Choroid plexus epithelial cell (primary cell): ENCODE results near the gene CSF2RB.
A peak's percentile ranks its signal among the peaks of the same experiment; 100 is the strongest.

Experiments
- DNase-seq: peaks from one replicate; pipeline ENCODE4 v3.0.0-alpha.2; 2010; ENCODE audit warnings: low read depth
- H3K4me3 ChIP-seq: 2 replicates; pipeline ENCODE4 v1.5.1; 2011; ENCODE audit warnings: low read depth, mild to moderate bottlenecking, control low read depth, low read length, moderate library complexity
- CTCF ChIP-seq: conservative IDR thresholded peaks from 2 replicates; pipeline ENCODE4 v1.5.1; 2011; ENCODE audit warnings: low read depth, mild to moderate bottlenecking, control low read depth, inconsistent platforms, low read length, moderate library complexity

Gene CSF2RB

DNA sequence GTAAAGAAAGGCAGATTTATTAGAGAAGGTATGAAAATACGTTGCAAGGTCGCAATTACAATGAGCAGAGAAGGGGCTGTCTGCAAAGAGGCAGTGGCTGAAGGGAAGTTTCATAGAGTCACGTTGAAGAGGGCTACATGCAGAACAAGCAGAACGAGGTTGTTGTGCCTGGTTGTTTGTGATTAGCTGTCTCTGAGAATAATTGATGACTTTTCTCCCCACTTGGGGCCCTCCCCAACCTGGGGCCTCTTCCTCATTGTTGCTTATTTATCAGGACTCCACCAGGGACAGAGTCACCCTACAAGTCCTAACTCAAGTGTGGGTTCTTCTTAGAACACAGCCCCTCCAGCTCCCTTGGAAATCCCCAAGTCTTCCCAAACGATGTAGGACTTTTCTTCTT is 29.1 kb downstream of the CSF2RB start:
- no peak for DNase-seq
- no peak for TF ChIP-seq CTCF
- no peak overlapping the region for H3K4me3 ChIP-seq

DNA sequence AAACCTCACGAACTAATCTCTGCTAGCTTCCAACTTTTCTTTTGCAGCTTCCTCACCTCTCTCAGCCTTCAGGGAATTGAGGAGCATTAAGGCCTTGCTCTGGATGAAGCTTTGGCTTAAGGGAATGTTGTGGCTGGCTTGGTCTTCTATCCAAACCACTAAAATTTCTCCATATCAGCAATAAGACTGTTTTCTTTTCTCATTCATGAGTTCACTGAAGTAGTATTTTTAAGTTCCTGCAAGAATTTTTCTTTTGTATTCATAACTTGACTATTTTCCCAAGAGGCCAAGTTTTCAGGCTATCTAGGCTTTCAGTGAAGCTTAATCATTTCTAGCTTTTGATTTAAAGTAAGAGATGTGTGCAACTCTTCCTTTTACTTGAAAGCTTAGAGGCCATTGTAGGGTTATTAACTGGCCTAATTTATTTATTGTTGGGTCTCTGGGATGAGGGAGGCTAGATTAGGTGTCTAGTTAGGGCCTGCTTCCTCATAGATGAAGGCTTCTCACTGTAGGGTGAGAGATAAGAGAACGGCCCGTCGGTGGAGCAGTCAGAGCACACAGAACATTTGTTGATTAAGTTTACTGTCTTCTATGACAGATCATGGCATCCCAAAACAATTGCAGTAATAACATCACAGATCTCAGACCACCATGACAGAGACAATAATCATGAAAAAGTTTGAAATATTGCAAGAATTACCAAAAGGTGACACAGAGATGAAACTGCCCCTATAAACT is 33.2 kb downstream of the CSF2RB start:
- peak; percentile 28 for DNase-seq
- peak; percentile 39 for TF ChIP-seq CTCF
- H3K4me3 ChIP-seq: no peak overlapping the region

- DNase-seq: no peak
- no peak overlapping the region for H3K4me3 ChIP-seq
- no peak for TF ChIP-seq CTCF
These were observed 35.1 kb downstream of the CSF2RB start for GRCh38 chr22:36948273-36949225.

DNA sequence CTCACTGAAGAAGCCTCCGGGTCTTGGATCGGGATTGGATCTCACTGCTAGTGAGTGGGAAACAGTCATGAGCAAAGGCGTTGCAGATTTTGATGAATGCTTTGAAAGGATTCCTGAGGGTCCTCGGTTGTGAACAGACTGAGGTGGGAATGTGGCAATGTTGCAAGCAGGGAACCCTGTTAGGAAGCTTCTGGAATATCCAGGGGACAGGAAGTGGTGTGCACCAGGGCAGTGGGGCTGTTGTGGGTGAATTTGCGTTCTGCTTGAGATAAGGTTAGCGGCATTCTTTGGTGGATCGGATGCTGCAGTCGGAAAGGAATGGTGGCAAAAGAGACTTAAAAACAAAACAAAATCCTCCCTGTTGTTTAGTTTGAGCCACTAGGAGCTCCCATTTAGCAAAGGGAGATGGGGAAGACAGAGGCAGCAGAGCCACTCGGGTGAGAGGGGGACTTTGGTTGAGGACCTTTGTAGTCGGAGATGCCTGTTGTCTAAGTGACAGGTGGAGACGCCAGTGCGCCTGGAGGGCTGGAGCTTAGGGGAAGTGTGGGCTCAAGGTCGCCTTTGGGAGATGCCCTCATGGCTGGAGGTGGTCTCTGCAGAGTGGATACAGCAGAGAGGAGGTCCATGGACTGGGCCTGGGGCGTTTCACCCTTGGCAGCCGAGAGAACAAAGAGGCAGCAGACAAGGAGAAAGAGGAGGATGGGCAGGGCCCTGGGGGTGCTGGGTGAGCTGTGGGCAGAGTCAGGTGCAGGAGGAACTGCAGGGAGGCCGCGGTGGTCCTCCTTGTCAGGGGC is 37.6 kb downstream of the CSF2RB start:
- no peak for TF ChIP-seq CTCF
- no peak overlapping the region for H3K4me3 ChIP-seq
- DNase-seq: no peak

- no peak for DNase-seq
- no peak for TF ChIP-seq CTCF
- H3K4me3 ChIP-seq: no peak overlapping the region
These were observed 38.3 kb downstream of the CSF2RB start for GRCh38 chr22:36951746-36952145.

DNA sequence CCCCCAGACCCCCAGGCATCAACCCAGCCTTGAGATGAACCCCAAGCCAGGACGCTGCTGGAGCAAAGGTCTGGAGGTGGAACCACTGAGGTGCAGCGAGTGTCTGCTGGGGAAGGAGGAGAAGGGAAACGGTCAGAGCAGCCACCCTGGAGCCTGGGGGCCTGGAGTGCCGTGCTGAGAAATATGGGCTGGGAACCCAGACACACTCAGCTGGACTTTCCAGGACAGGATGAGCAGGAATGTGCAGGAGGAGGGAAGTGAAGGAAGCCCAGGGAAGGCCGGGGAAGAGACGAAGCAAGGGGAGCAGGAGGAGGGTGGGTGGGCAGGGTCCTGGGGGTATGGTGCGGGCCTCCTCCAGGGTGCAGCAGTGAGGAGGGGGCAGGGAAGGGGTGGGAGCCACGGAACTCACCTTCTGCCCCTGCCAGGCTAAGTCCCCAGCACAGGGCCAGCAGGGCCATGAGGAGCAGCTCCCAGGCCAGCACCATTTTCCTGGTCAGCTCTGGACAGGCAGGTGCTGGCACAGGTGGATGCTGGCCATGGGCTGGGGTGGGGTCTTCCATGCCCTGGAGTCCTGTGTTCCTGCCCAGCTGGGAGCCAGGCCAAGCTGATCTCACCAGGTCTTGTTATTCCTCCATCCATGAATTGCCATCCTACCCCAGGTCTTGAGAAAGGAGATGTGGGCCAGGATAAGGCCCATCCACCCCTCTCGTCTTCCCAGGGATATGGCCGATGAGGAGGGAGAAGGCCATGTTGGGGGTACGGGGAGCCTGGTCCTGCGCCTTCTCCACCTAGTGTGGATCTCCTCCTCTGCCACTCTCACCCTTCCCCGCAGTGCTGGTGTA is 40.0 kb downstream of the CSF2RB start:
- no peak overlapping the region for H3K4me3 ChIP-seq
- TF ChIP-seq CTCF: no peak
- DNase-seq: no peak
